22Rv1 (cell line): ENCODE data around the gene MAML3.

Experiments
- H3K27ac ChIP-seq: fragments of 450-650 bp; 2 replicates; pipeline ENCODE4 v1.5.1; 2017
- CTCF ChIP-seq: fragments of 450-650 bp; IDR thresholded peaks from 2 replicates; pipeline ENCODE4 v1.5.1; 2017; ENCODE audit warnings: mild to moderate bottlenecking
- ZFX ChIP-seq: fragments of 450-650 bp; IDR thresholded peaks from 2 replicates; pipeline ENCODE4 v1.6.1; 2017; ENCODE audit warnings: antibody characterized with exemption, borderline replicate concordance

The MAML3 gene

GRCh38 chr4:139802488-139802887 is 351.5 kb downstream of the MAML3 start:
- H3K27ac ChIP-seq = no peak overlapping the region
- TF ChIP-seq ZFX (no peak), CTCF (no peak)

- TF ChIP-seq ZFX (no peak), CTCF (no peak)
- no peak overlapping the region for H3K27ac ChIP-seq
Observed at GRCh38 chr4:139801895-139802294, 352.1 kb downstream of the MAML3 start.

- no peak overlapping the region for H3K27ac ChIP-seq
- TF ChIP-seq ZFX (no peak), CTCF (no peak)
Observed at GRCh38 chr4:139800082-139800481, 353.9 kb downstream of the MAML3 start.

GRCh38 chr4:139799615-139800014 is 354.4 kb downstream of the MAML3 start:
- H3K27ac ChIP-seq = no peak overlapping the region
- TF ChIP-seq CTCF (no peak), ZFX (no peak)

GRCh38 chr4:139798456-139798855 is 355.5 kb downstream of the MAML3 start:
- no peak overlapping the region for H3K27ac ChIP-seq
- no peak for TF ChIP-seq CTCF
- no peak for TF ChIP-seq ZFX

- no peak for TF ChIP-seq ZFX
- no peak for TF ChIP-seq CTCF
- no peak overlapping the region for H3K27ac ChIP-seq
Observed at GRCh38 chr4:139797287-139797686, 356.7 kb downstream of the MAML3 start.

GRCh38 chr4:139795527-139796314 is 358.3 kb downstream of the MAML3 start:
- no peak overlapping the region for H3K27ac ChIP-seq
- TF ChIP-seq ZFX = no peak
- no peak for TF ChIP-seq CTCF
